ENCODE measurements around the gene FOXJ3.

The FOXJ3 gene

GRCh38 chr1:42239041-42239440 lies 96.0 kb downstream of the FOXJ3 start:
- no peak overlapping the region for H3K4me3 ChIP-seq
- no peak for TF ChIP-seq Cebpa-rat (IDR thresholded peaks at IDR 0.05)
- H3K9ac ChIP-seq = no peak overlapping the region
- peaks cover 12% of the 10 kb centered on the region for H3K4me1 ChIP-seq
- H3K27me3 ChIP-seq = no peaks in the 10 kb centered on the region
- H3K36me3 ChIP-seq = peaks cover 74% of the 10 kb centered on the region
- H3K9me3 ChIP-seq = peaks cover 84% of the 10 kb centered on the region
- peaks cover 21% of the 10 kb centered on the region for H4K20me1 ChIP-seq
- H3K27ac ChIP-seq = no peak overlapping the region
- no peak overlapping the region for H3K4me2 ChIP-seq

- Histone ChIP-seq H3K27me3 (no peaks in the 10 kb centered on the region), H3K4me3 (no peak overlapping the region), H3K9ac (no peak overlapping the region), H4K20me1 (peaks cover 53% of the 10 kb centered on the region), H3K36me3 (peaks cover 26% of the 10 kb centered on the region), H3K4me1 (no peaks in the 10 kb centered on the region), H3K27ac (no peak overlapping the region), H3K9me3 (peaks cover 33% of the 10 kb centered on the region), H3K4me2 (no peak overlapping the region)
- TF ChIP-seq Cebpa-rat (IDR thresholded peaks at IDR 0.05) = no peak
Observed at GRCh38 chr1:42231253-42231652, 103.8 kb downstream of the FOXJ3 start.

GRCh38 chr1:42228938-42229337 lies 106.1 kb downstream of the FOXJ3 start:
- Histone ChIP-seq H3K9ac (no peak overlapping the region), H3K9me3 (peaks cover 9% of the 10 kb centered on the region; the same call in 1 of the 2 replicates), H3K4me3 (no peak overlapping the region), H3K36me3 (peaks cover 14% of the 10 kb centered on the region; the same call in 1 of the 2 replicates), H3K27me3 (no peaks in the 10 kb centered on the region), H3K4me2 (no peak overlapping the region), H4K20me1 (peaks cover 69% of the 10 kb centered on the region), H3K27ac (no peak overlapping the region), H3K4me1 (no peaks in the 10 kb centered on the region)
- TF ChIP-seq Cebpa-rat (IDR thresholded peaks at IDR 0.05) = no peak

- H3K36me3 ChIP-seq = peaks cover 26% of the 10 kb centered on the region
- H3K27me3 ChIP-seq = no peaks in the 10 kb centered on the region
- H4K20me1 ChIP-seq = peaks cover 67% of the 10 kb centered on the region
- no peaks in the 10 kb centered on the region for H3K9me3 ChIP-seq
- H3K4me1 ChIP-seq = no peaks in the 10 kb centered on the region
- no peak for TF ChIP-seq Cebpa-rat (IDR thresholded peaks at IDR 0.05)
- no peak overlapping the region for H3K9ac ChIP-seq
- H3K4me3 ChIP-seq = no peak overlapping the region
- no peak overlapping the region for H3K4me2 ChIP-seq
- no peak overlapping the region for H3K27ac ChIP-seq
Observed at GRCh38 chr1:42223036-42223435, 112.0 kb downstream of the FOXJ3 start.

GRCh38 chr1:42221952-42222606 lies 113.0 kb downstream of the FOXJ3 start:
- Histone ChIP-seq H3K4me3 (no peak overlapping the region), H3K9ac (no peak overlapping the region), H3K27ac (no peak overlapping the region), H3K9me3 (peaks cover 4% of the 10 kb centered on the region; the same call in 1 of the 2 replicates), H3K27me3 (no peaks in the 10 kb centered on the region), H3K36me3 (peaks cover 29% of the 10 kb centered on the region), H4K20me1 (peaks cover 57% of the 10 kb centered on the region; the same call in 1 of the 2 replicates), H3K4me1 (no peaks in the 10 kb centered on the region), H3K4me2 (no peak overlapping the region)
- TF ChIP-seq Cebpa-rat (IDR thresholded peaks at IDR 0.05) = no peak

GRCh38 chr1:42221456-42221855 lies 113.6 kb downstream of the FOXJ3 start:
- Histone ChIP-seq H3K9ac (no peak overlapping the region), H3K4me1 (no peaks in the 10 kb centered on the region), H3K27ac (no peak overlapping the region), H3K9me3 (peaks cover 8% of the 10 kb centered on the region; the same call in 1 of the 2 replicates), H4K20me1 (peaks cover 51% of the 10 kb centered on the region; the same call in 1 of the 2 replicates), H3K4me3 (no peak overlapping the region), H3K36me3 (peaks cover 29% of the 10 kb centered on the region), H3K27me3 (no peaks in the 10 kb centered on the region), H3K4me2 (no peak overlapping the region)
- no peak for TF ChIP-seq Cebpa-rat (IDR thresholded peaks at IDR 0.05)

GRCh38 chr1:42219627-42220026 lies 115.4 kb downstream of the FOXJ3 start:
- no peak overlapping the region for H3K9ac ChIP-seq
- H4K20me1 ChIP-seq = peaks cover 33% of the 10 kb centered on the region; the same call in 1 of the 2 replicates
- H3K27ac ChIP-seq = no peak overlapping the region
- no peaks in the 10 kb centered on the region for H3K4me1 ChIP-seq
- H3K27me3 ChIP-seq = no peaks in the 10 kb centered on the region
- H3K36me3 ChIP-seq = peaks cover 33% of the 10 kb centered on the region
- peaks cover 22% of the 10 kb centered on the region for H3K9me3 ChIP-seq
- TF ChIP-seq Cebpa-rat (IDR thresholded peaks at IDR 0.05) = no peak
- H3K4me3 ChIP-seq = no peak overlapping the region
- H3K4me2 ChIP-seq = no peak overlapping the region

- peaks cover 67% of the 10 kb centered on the region for H3K9me3 ChIP-seq
- H3K9ac ChIP-seq = no peak overlapping the region
- H3K27me3 ChIP-seq = no peaks in the 10 kb centered on the region
- H3K27ac ChIP-seq = no peak overlapping the region
- peaks cover 37% of the 10 kb centered on the region for H4K20me1 ChIP-seq
- TF ChIP-seq Cebpa-rat (IDR thresholded peaks at IDR 0.05) = no peak
- H3K4me3 ChIP-seq = no peak overlapping the region
- H3K4me2 ChIP-seq = no peak overlapping the region
- peaks cover 60% of the 10 kb centered on the region for H3K36me3 ChIP-seq
- peaks cover 15% of the 10 kb centered on the region for H3K4me1 ChIP-seq
Observed at GRCh38 chr1:42214447-42214871, 120.6 kb downstream of the FOXJ3 start.

- Histone ChIP-seq H4K20me1 (peaks cover 42% of the 10 kb centered on the region), H3K4me2 (peak overlapping the region; percentile 39), H3K9ac (no peak overlapping the region), H3K4me1 (peaks cover 15% of the 10 kb centered on the region), H3K36me3 (peaks cover 78% of the 10 kb centered on the region), H3K27me3 (no peaks in the 10 kb centered on the region), H3K4me3 (no peak overlapping the region), H3K27ac (no peak overlapping the region), H3K9me3 (peaks cover 87% of the 10 kb centered on the region)
- no peak for TF ChIP-seq Cebpa-rat (IDR thresholded peaks at IDR 0.05)
Observed at GRCh38 chr1:42211224-42211623, 123.8 kb downstream of the FOXJ3 start.

- no peak overlapping the region for H3K9ac ChIP-seq
Observed at GRCh38 chr1:42210421-42211133, 124.5 kb downstream of the FOXJ3 start.

More at GRCh38 chr1:42210421-42211133, 124.5 kb downstream of the FOXJ3 start:
- Histone ChIP-seq H3K9me3 (peaks cover 81% of the 10 kb centered on the region), H3K36me3 (peaks cover 78% of the 10 kb centered on the region), H3K27ac (no peak overlapping the region), H3K4me3 (no peak overlapping the region), H3K27me3 (no peaks in the 10 kb centered on the region), H3K4me2 (peak overlapping the region; percentile 39), H4K20me1 (peaks cover 42% of the 10 kb centered on the region), H3K4me1 (peaks cover 15% of the 10 kb centered on the region)
- TF ChIP-seq Cebpa-rat (IDR thresholded peaks at IDR 0.05) = no peak

Measured in BLaER1 (cell line).